ENCODE measurements around the gene NSUN2. TPM values are rescaled to one million over a fixed set of nuclear protein-coding genes. Genes with fewer than 3 reads are reported as not detected.

The NSUN2 gene
- polyA plus RNA-seq, 2 of the 4 experiments (the other 2 are of a cell fraction), result 95.7 to 101 TPM

- no peak overlapping the region for H3K27ac ChIP-seq
- DNase-seq (ENCODE audit: low read depth in 1 of 2, low spot score in 1 of 2) (no peak), FAIRE-seq (no peak), ATAC-seq (no peak)
- no peaks in the 10 kb centered on the region for H3K4me1 ChIP-seq
- no peak overlapping the region for H3K4me2 ChIP-seq
- no peak for TF ChIP-seq HEYL (CRISPR knock-in tag; IDR thresholded peaks at IDR 0.05)
- no peak for TF ChIP-seq BHLHE40 (IDR thresholded peaks at IDR 0.05; ENCODE audit: low read depth, low read length)
- TF ChIP-seq JUN (IDR thresholded peaks at IDR 0.05), result no peak
- TF ChIP-seq TP53 (CRISPR knock-in tag; IDR thresholded peaks at IDR 0.05), result no peak
- TF ChIP-seq KDM5A (IDR thresholded peaks at IDR 0.05), result no peak
- no peak for TF ChIP-seq JUNB (IDR thresholded peaks at IDR 0.05)
- no peak for TF ChIP-seq HMGXB4 (CRISPR knock-in tag; IDR thresholded peaks at IDR 0.05; ENCODE audit: borderline replicate concordance)
- no peak for TF ChIP-seq MAX (IDR thresholded peaks at IDR 0.05)
- TF ChIP-seq GATA3 (IDR thresholded peaks at IDR 0.05; ENCODE audit: borderline replicate concordance), result no peak
- TF ChIP-seq NPAS2 (CRISPR knock-in tag; IDR thresholded peaks at IDR 0.05; ENCODE audit: borderline replicate concordance), result no peak
- TF ChIP-seq TFCP2L1 (CRISPR knock-in tag; IDR thresholded peaks at IDR 0.05), result no peak
- TF ChIP-seq SMC3 (IDR thresholded peaks at IDR 0.05), result no peak
- TF ChIP-seq MAFK (IDR thresholded peaks at IDR 0.05; ENCODE audit: partially characterized antibody), result no peak
- no peak for TF ChIP-seq SREBF2 (IDR thresholded peaks at IDR 0.05)
- no peak for TF ChIP-seq EP300 (IDR thresholded peaks at IDR 0.05)
- TF ChIP-seq EHMT2 (IDR thresholded peaks at IDR 0.05; ENCODE audit: low read depth), result no peak
- no peak for TF ChIP-seq ZC3H11A (IDR thresholded peaks at IDR 0.05)
- TF ChIP-seq ZFP36 (IDR thresholded peaks at IDR 0.05; ENCODE audit: borderline replicate concordance, partially characterized antibody), result no peak
- ChIA-PET CTCF (interaction anchor here (1.3 kb wide), 1 partner anchor 79 kb away, joined by 4 read pairs; no protein-coding TSS in a partner anchor), POLR2A (no interaction called here)
- 0 out of 3 replicates have a peak, but pooled peaks cover 2% of the 10 kb centered on the region for H3K9me3 ChIP-seq
- WGBS (ENCODE audit: missing lambda C conversion rate), result 52% methylated on average over 9 of the region's 11 CpGs
- H3K4me3 ChIP-seq, result no peak overlapping the region
These were observed 78.9 kb downstream of the NSUN2 start for GRCh38 chr5:6553972-6554371.

GRCh38 chr5:6552612-6553011 is 80.2 kb downstream of the NSUN2 start:
- FAIRE-seq (no peak), ATAC-seq (no peak), DNase-seq (ENCODE audit: low read depth in 1 of 2, low spot score in 1 of 2) (no peak)
- H3K4me3 ChIP-seq, result no peak overlapping the region
- POLR2A ChIA-PET, result no interaction called here
- H3K4me1 ChIP-seq, result no peaks in the 10 kb centered on the region
- WGBS (ENCODE audit: missing lambda C conversion rate), result 17% methylated on average over 7 of the region's 7 CpGs
- H3K4me2 ChIP-seq, result no peak overlapping the region
- no peak overlapping the region for H3K27ac ChIP-seq
- no peaks in the 10 kb centered on the region for H3K9me3 ChIP-seq
- no peak for TF ChIP-seq HDAC2 (IDR thresholded peaks at IDR 0.05)
- TF ChIP-seq HEYL (CRISPR knock-in tag; IDR thresholded peaks at IDR 0.05), result no peak
- no peak for TF ChIP-seq JUNB (IDR thresholded peaks at IDR 0.05)
- TF ChIP-seq ZFP36 (IDR thresholded peaks at IDR 0.05; ENCODE audit: borderline replicate concordance, partially characterized antibody), result no peak
- TF ChIP-seq HOXB13 (CRISPR knock-in tag; IDR thresholded peaks at IDR 0.05; ENCODE audit: low read depth), result no peak
- no peak for TF ChIP-seq REST (IDR thresholded peaks at IDR 0.05)
- TF ChIP-seq POLR2AphosphoS2 (conservative IDR thresholded peaks at IDR 0.05; ENCODE audit: low read length), result no peak
- TF ChIP-seq PHF8 (IDR thresholded peaks at IDR 0.05; ENCODE audit: borderline replicate concordance, low read depth), result no peak
- CTCF ChIA-PET, result no interaction called here
